Memory B cell (primary cell): Measurements from ENCODE around the gene SYNJ2.
"Not testable (repeated sequence)": the region's sequence is repeated elsewhere in the genome, so short reads cannot be mapped to it uniquely, and the experiment has no call there.

Experiments used
- ATAC-seq: fragments of 150-1000 bp; cut with Tn5 transposase; 2 replicates; pipeline ENCODE4 v1.10.0; 2021; ENCODE audit warnings: low read depth, mild to moderate bottlenecking, moderate library complexity
- DNase-seq, 2 donors: peaks; one replicate each; pipeline ENCODE4 v3.0.0; 2022; ENCODE audit warnings: low spot score in 2 of 2
- H3K27ac Mint-ChIP-seq: one replicate; pipeline ENCODE4 v1.8.0; 2022; ENCODE audit warnings: mild to moderate bottlenecking, moderate library complexity, mixed read lengths
- H3K27me3 Mint-ChIP-seq: one replicate; pipeline ENCODE4 v1.8.0; 2022; ENCODE audit warnings: mixed read lengths
- H3K36me3 Mint-ChIP-seq: one replicate; pipeline ENCODE4 v1.8.0; 2022; ENCODE audit warnings: mild to moderate bottlenecking, mixed read lengths
- H3K4me1 Mint-ChIP-seq: one replicate; pipeline ENCODE4 v1.8.0; 2022; ENCODE audit warnings: mixed read lengths
- H3K4me3 Mint-ChIP-seq: one replicate; pipeline ENCODE4 v1.8.0; 2022; ENCODE audit warnings: mild to moderate bottlenecking, moderate library complexity, mixed read lengths
- H3K9me3 Mint-ChIP-seq: one replicate; pipeline ENCODE4 v1.8.0; 2022; ENCODE audit warnings: mixed read lengths

The SYNJ2 gene

DNA sequence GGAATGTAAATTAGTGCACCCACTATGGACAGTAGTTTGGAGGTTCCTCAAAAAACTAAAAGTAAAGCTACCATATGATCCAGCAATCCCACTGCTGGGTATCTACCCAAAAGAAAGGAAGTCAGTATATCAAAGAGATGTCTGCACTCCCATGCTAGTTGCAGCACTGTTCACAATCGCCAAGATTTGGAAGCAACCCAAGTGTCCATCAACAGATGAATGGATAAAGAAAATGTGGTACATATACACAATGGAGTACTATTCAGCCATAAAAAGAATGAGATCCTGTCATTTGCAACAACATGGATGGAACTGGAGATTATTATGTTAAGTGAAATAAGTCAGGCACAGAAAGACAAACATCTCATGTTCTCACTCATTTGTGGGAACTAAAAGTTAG, 30.8 kb upstream of the SYNJ2 start:
- H3K36me3 Mint-ChIP-seq, ATAC-seq, H3K27me3 Mint-ChIP-seq, H3K27ac Mint-ChIP-seq, DNase-seq, H3K9me3 Mint-ChIP-seq, H3K4me3 Mint-ChIP-seq, H3K4me1 Mint-ChIP-seq: not testable (repeated sequence)

DNA sequence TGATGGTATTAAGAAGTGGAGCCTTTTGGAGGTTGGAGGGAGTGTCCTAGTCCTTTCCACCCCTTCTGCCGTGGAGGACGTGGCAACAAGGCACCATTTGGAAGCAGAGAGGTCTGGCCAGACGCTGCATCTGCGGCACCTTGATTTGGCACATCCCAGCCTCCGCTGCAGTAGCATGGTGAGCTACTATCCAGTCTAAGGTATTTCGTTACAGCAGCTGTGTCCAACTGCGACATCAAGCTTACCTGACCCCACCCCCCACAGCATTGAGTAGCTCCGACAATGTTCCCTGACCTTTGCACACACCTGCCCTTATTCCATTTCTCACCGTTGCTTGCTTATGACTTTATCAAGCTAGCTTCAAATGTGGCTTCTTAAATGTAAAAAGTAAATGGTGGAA, 29.8 kb upstream of the SYNJ2 start:
- peaks cover 8% of the 10 kb centered on the region for H3K27me3 Mint-ChIP-seq
- ATAC-seq, result no peak
- DNase-seq, result no peak
- H3K4me1 Mint-ChIP-seq, result peaks cover under 1% of the 10 kb centered on the region
- H3K4me3 Mint-ChIP-seq, result no peak overlapping the region
- H3K36me3 Mint-ChIP-seq, result no peaks in the 10 kb centered on the region
- H3K9me3 Mint-ChIP-seq, result peaks cover 6% of the 10 kb centered on the region
- no peak overlapping the region for H3K27ac Mint-ChIP-seq

DNA sequence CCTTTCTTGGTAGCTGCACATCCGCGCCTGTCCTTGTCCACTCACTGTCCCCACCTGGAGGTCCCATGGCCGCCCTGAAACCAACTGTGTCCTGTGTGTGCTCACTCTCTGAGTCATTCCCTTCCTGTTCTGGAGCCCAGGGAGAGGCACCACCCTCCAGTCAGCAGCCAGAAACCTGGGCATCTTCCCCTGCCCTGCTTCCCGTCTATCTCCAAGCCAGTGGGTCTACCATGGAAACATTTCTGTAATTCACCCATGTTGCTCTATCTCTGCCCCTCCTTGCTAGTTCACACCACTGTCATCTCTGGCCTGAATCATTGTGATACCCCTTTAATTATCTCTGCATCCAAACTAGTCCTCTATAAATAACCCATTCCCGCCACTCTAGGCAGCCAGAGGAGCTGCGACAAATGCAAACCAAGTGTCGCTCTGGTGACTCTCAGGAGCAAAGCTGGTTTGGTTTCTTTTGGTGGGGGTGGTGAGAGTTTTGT, 28.8 kb upstream of the SYNJ2 start:
- Mint-ChIP-seq H3K36me3 (no peaks in the 10 kb centered on the region), H3K4me3 (no peak overlapping the region), H3K27me3 (peaks cover 8% of the 10 kb centered on the region), H3K9me3 (peaks cover 8% of the 10 kb centered on the region), H3K27ac (no peak overlapping the region), H3K4me1 (no peaks in the 10 kb centered on the region)
- ATAC-seq (no peak), DNase-seq (no peak)

DNA sequence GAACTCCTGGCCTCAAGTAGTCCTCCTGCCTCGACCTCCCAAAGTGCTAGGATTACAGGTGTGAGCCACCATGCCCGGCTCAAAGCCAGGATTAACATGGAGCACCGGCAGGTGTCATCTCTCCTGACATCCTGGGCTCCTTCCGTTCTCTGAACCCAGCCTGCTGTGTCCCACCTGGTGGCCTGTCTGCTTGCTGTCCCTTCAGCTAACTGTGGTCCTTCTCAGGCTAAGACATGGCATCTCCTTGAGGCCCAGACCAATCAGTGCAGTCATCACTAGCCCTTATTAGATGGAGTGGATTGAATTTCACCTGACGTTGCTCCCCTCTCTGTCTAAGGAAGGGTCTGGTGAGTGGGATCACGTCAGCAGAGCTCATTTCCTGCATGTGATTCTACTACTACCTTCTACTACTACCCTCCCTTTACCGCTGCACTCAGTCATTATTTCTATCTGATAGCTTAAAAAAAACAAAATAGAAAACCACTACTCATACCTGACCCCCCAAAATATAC, 28.0 kb upstream of the SYNJ2 start:
- Mint-ChIP-seq H3K36me3 (peaks cover 4% of the 10 kb centered on the region), H3K4me1 (no peaks in the 10 kb centered on the region), H3K27me3 (peaks cover 8% of the 10 kb centered on the region), H3K4me3 (no peak overlapping the region), H3K27ac (no peak overlapping the region), H3K9me3 (peaks cover 8% of the 10 kb centered on the region)
- ATAC-seq (peak; percentile 47), DNase-seq (no peak)

DNA sequence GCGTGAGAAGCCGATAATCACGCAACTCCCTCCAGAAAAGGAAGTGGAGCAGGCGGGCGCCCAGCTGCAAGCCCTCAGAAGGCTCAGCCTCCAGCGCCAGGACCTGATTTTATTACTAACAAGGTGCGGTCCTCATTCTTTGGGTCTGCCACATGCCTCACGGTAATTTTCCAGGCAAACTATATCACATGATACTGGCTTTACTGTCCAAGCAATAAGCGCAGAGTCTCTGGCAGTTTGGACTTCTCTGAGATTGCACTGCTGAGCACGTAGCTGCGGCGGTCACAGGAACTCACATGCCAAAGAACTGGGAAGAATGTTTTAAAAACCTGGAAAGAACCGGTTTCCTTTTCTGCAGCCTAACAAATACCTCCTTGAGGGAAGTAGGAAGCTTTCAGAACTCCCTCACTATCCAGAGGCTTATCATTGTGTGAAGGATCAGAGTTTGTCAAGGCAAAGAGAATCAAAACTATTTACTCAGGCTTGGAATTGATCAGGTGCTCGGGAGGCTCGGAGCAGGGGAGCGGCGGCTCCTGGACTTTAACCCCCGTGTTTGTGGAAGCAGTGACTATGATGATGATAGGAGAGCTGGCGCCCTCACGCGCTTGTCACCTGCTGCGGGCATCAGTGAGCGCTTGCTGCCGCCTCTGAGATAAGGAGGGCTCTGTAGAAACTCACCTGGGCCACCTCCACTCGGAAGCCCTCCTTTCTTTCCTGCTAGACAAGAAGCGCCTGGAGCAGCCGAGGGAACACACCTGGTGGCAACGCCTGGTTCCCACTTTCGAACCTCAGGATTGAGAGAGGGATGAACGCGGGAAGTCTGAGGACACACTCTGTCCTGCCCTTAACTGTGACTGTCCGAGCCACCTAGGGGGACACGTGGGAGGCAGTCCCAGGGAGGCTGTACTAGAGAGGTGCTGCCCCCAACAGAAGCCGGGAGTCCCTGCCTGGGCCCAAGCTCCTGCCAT, 27.2 kb upstream of the SYNJ2 start:
- peak; percentile 21 for ATAC-seq
- Mint-ChIP-seq H3K27me3 (peaks cover 8% of the 10 kb centered on the region), H3K9me3 (peaks cover 14% of the 10 kb centered on the region), H3K27ac (no peak overlapping the region), H3K4me1 (no peaks in the 10 kb centered on the region), H3K36me3 (peaks cover 6% of the 10 kb centered on the region), H3K4me3 (no peak overlapping the region)
- DNase-seq, result no peak

DNA sequence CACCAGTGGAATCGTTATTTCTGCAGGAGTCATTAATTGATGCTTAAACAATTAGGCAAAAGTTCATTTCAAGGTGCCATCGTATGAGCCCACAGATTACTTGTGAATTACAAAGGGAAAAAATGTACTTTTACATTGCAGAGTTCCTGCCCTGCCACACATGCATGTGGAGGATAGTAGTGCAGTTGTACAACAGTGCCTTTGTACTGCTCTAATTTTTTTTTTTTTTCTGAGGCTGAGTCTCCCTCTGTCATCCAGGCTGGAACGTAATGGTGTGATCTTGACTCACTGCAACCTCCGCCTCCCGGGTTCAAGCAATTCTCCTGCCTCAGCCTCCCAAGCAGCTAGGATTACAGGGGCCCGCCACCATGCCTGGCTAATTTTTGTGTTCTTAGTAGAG, 26.0 kb upstream of the SYNJ2 start:
- Mint-ChIP-seq H3K9me3 (peaks cover 19% of the 10 kb centered on the region), H3K4me1 (no peaks in the 10 kb centered on the region)

DNA sequence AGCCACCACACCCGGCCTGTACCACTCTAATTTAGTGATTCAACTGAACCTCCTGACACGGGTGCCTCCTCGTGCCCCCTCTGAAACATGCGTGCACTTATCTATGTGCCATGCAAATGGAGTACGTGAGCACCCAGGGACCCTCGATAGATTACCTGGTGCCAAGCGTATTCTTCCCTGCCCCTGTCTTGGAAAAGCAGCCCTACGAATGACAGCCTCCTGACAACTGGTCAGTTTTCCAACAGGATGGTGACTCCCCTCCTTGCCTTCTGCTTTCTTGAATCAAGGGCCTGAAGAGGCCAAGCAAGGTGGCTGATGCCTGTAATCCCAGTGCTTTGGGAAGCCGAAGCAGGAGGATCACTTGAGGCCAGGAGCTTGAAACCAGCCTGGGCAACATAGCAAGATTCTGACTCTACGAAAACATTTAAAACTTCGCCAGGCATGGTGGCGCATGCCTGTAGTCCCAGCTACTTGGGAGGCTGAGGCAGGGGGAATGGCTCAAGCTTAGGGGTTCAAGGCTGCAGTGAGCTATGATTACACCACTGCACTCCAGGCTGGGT, 25.4 kb upstream of the SYNJ2 start:
- Mint-ChIP-seq H3K27me3 (peaks cover 7% of the 10 kb centered on the region), H3K4me3 (no peak overlapping the region), H3K4me1 (no peaks in the 10 kb centered on the region), H3K27ac (no peak overlapping the region), H3K36me3 (peaks cover 11% of the 10 kb centered on the region), H3K9me3 (peaks cover 15% of the 10 kb centered on the region)
- DNase-seq (no peak), ATAC-seq (no peak)

More for the DNA sequence above, 26.0 kb upstream of the SYNJ2 start:
- H3K36me3 Mint-ChIP-seq, result peaks cover 11% of the 10 kb centered on the region
- no peak overlapping the region for H3K27ac Mint-ChIP-seq
- no peak overlapping the region for H3K4me3 Mint-ChIP-seq
- DNase-seq (no peak), ATAC-seq (no peak)
- H3K27me3 Mint-ChIP-seq, result peaks cover 10% of the 10 kb centered on the region

DNA sequence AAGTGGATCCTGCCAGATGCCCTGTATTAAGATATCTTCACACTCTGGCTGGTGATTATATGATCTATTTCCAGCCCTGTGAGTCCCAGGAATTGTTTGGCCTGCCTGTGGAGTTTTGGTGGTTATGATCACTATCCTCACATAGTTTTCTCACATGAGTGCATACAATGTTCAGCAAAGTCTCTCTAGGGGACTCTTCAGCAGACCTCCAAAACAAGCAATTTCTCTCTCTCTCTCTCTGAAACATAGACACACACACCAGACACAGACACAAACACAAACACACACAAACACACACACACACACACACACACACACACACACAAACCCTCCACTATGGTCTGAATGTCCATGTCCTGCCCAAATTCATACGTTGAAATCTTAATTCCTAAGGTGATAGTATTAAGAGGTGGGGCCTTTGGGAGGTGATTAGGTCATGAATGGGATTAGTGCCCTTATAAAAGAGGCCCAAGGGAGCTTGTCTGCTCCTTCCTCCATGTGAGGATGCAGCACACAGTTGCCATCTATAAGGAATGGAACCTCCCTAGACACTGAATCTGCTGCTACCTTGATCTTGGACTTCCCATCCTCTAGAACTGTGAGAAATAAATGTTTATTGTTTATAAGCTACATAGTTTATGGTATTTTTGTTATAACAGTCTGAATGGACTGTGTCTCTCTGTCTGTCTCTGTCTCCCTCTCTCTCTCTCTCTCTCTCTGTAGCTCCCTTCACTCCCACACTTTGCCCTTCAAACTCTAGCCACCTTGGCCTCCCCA, 22.0 kb upstream of the SYNJ2 start:
- DNase-seq (no peak), ATAC-seq (no peak)
- no peak overlapping the region for H3K4me3 Mint-ChIP-seq
- no peak overlapping the region for H3K27ac Mint-ChIP-seq
- H3K4me1 Mint-ChIP-seq, result peaks cover 5% of the 10 kb centered on the region
- H3K9me3 Mint-ChIP-seq, result peaks cover 15% of the 10 kb centered on the region
- H3K27me3 Mint-ChIP-seq, result peaks cover 11% of the 10 kb centered on the region
- H3K36me3 Mint-ChIP-seq, result peaks cover 11% of the 10 kb centered on the region

DNA sequence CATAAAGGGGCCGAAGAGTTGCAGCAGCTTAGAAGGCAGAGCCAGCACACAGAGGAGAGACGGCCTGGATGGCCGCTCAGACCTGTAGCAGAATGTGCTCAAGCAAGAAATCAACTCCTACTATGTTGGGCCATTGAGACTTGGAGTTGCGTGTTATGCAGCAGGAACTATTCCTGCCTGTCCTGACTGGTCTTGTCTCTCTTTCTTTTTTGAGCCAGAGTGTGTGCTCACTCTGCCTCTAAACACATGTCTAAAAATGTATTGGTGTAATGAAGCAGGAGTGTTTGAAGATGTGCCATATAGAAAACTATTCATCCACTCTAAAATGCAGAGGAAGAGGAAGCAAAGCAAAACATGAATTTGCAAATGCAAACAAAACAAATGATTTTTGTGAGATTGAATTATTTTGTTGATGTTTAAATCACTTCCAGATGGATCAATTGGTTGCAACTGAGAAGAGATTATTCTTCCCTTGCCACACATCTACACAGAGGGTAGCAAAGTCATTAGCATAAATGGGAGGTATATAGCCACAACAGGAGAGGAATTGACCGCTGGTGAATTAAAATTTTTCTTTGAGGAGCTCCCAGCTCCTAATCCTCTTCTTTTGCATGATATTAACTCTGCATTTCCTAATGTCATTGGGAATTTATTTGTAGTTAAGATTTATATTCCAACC, 20.4 kb upstream of the SYNJ2 start:
- no peak for DNase-seq
- H3K36me3 Mint-ChIP-seq, result peaks cover 11% of the 10 kb centered on the region
- H3K4me1 Mint-ChIP-seq, result peaks cover 5% of the 10 kb centered on the region
- H3K4me3 Mint-ChIP-seq, result no peak overlapping the region
- no peak for ATAC-seq
- no peak overlapping the region for H3K27ac Mint-ChIP-seq
- peaks cover 15% of the 10 kb centered on the region for H3K9me3 Mint-ChIP-seq
- H3K27me3 Mint-ChIP-seq, result peaks cover 11% of the 10 kb centered on the region

DNA sequence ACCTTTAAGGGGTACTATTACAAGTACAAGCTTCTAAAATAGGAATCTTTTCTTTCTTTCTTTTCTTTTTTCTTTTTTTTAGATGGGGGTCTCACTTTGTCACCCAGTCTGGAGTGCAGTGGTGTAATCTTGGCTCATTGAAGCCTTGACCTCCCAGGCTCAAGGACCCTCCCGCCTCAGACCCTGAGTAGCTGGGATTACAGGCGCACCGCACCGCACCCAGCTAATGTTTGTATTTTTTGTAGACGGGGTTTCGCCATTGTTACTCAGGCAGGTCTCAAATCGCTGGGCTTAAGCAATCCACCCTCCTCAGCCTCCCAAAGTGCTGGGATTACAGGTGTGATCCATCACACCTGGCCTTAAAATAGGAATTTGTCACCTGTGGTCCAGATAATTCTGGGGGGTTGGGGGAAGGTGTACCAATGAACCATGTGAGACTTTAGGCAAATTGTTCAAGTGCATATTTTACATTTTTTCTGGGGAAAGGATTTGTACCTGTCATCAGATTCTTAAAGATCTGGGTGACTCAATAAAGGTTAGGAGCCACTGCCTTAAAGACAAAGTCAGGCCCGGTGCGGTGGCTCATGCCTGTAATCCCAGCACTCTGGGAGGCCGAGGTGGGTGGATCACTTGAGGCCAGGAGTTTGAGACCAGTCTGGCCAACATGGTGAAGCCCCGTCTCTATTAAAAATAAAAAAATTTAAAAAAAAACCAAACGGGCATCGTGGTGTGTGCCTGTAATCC, 19.7 kb upstream of the SYNJ2 start:
- peaks cover 14% of the 10 kb centered on the region for H3K9me3 Mint-ChIP-seq
- H3K27me3 Mint-ChIP-seq, result peaks cover 11% of the 10 kb centered on the region
- H3K27ac Mint-ChIP-seq, result no peak overlapping the region
- ATAC-seq (no peak), DNase-seq (no peak)
- peaks cover 11% of the 10 kb centered on the region for H3K36me3 Mint-ChIP-seq
- H3K4me1 Mint-ChIP-seq, result peaks cover 5% of the 10 kb centered on the region
- H3K4me3 Mint-ChIP-seq, result no peak overlapping the region

DNA sequence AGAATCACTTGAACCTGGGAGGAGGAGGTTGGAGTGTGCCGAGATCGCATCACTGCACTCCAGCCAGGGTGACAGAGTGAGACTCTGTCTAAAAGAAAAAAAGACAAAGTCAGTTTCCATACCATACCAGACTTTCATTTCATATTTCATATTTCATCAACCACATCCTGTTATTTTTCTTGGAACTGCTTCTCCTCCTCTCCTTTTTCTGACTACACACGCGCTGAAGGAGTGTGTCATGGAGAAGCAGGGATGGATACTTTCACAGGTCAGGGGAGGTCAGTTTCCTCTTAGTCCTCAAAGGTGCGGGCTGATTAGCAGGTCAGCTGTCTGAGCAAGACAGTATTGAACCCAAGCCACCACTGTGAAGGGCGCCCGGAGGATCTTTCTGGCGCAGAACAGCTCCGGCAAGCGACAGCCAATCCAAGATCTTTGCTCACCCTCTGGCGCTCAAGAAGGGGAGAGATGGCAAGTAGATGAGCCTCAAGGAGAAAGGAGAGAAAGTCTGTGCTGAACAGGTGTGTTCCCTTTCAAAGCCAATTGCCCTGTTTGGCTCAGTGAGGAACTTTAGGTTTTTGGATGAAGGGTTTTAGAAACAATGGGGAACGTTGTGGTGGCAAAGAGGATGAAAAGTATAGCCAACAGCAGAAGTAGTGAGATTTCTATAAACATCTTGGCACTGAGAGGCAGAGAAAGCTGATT, 18.9 kb upstream of the SYNJ2 start:
- Mint-ChIP-seq H3K9me3 (peaks cover 13% of the 10 kb centered on the region), H3K27me3 (peaks cover 11% of the 10 kb centered on the region), H3K4me1 (peaks cover 5% of the 10 kb centered on the region), H3K27ac (no peak overlapping the region), H3K4me3 (no peak overlapping the region), H3K36me3 (peaks cover 11% of the 10 kb centered on the region)
- ATAC-seq (no peak), DNase-seq (no peak)

DNA sequence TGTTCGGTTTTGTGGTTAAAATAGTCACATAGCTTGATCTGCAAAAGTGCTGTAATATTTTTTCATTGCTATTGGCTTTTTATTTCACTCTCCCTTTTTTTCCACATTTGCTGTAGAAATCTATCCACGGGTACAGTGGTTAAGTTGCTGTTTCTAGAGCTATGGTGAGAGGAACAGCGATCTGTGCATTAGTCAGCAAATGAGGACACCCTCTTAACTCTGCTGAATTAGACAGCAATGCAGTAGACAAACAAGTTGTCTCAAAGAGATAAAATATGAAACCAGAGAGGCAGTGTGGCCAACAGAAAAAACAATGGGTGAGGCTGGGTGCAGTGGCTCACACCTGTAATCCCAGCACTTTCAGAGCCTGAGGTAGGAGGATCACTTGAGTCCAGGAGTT, 17.6 kb upstream of the SYNJ2 start:
- ATAC-seq (no peak), DNase-seq (no peak)
- no peak overlapping the region for H3K4me3 Mint-ChIP-seq
- H3K4me1 Mint-ChIP-seq, result peaks cover 5% of the 10 kb centered on the region
- peaks cover 6% of the 10 kb centered on the region for H3K36me3 Mint-ChIP-seq
- peaks cover 11% of the 10 kb centered on the region for H3K27me3 Mint-ChIP-seq
- H3K9me3 Mint-ChIP-seq, result peaks cover 7% of the 10 kb centered on the region
- no peak overlapping the region for H3K27ac Mint-ChIP-seq
